Measurements from ENCODE around the gene GNRH2. TPM values are rescaled to one million over a fixed set of nuclear protein-coding genes. Genes with fewer than 3 reads are reported as not detected.

GNRH2 gene
- total RNA-seq, 4 donors from 2014 or later, result 2.3 TPM; not detected in 3

- no peaks in the 10 kb centered on the region for H3K36me3 ChIP-seq
- H3K27me3 ChIP-seq, result peaks cover 4 to 7% of the 10 kb centered on the region in 2 donors
- no peaks in the 10 kb centered on the region for H3K4me1 ChIP-seq
- no peak for DNase-seq
- H3K27ac ChIP-seq, result no peak overlapping the region
- intact Hi-C loops (cut with DNase I; ENCODE audit: low total_unique reads), result no loop called here
- H3K9me3 ChIP-seq, result no peaks in the 10 kb centered on the region
- TF ChIP-seq POLR2A (IDR thresholded peaks at IDR 0.05), result no peak
- no peak for TF ChIP-seq CTCF (IDR thresholded peaks at IDR 0.05)
- H3K4me3 ChIP-seq, result no peak overlapping the region
Observed at GRCh38 chr20:3085571-3086072, 42.2 kb downstream of the GNRH2 start.

- intact Hi-C loops (cut with DNase I; ENCODE audit: low total_unique reads), result no loop called here
- H3K4me3 ChIP-seq, result no peak overlapping the region
- no peak overlapping the region for H3K27ac ChIP-seq
- no peaks in the 10 kb centered on the region for H3K9me3 ChIP-seq
- TF ChIP-seq POLR2A (IDR thresholded peaks at IDR 0.05) (no peak), CTCF (IDR thresholded peaks at IDR 0.05) (no peak)
- H3K27me3 ChIP-seq, result peaks cover 3 to 5% of the 10 kb centered on the region in 2 donors
- H3K4me1 ChIP-seq, result peaks cover 0 to 5% of the 10 kb centered on the region in 2 donors
- no peak for DNase-seq
- no peaks in the 10 kb centered on the region for H3K36me3 ChIP-seq
Observed at GRCh38 chr20:3088031-3088430, 44.6 kb downstream of the GNRH2 start.

GRCh38 chr20:3090565-3090964 is 47.1 kb downstream of the GNRH2 start:
- Histone ChIP-seq H3K27me3 (no peaks in the 10 kb centered on the region), H3K36me3 (no peaks in the 10 kb centered on the region), H3K27ac (no peak overlapping the region), H3K9me3 (no peaks in the 10 kb centered on the region), H3K4me1 (peaks cover 0 to 8% of the 10 kb centered on the region in 2 donors), H3K4me3 (no peak overlapping the region)
- no peak for TF ChIP-seq CTCF (IDR thresholded peaks at IDR 0.05)
- TF ChIP-seq POLR2A (IDR thresholded peaks at IDR 0.05), result no peak
- intact Hi-C loops (cut with DNase I; ENCODE audit: low total_unique reads), result no loop called here
- no peak for DNase-seq

- DNase-seq, result no peak
- Histone ChIP-seq H3K4me1 (peaks cover 0 to 8% of the 10 kb centered on the region in 2 donors), H3K27ac (no peak overlapping the region), H3K9me3 (no peaks in the 10 kb centered on the region), H3K4me3 (no peak overlapping the region), H3K27me3 (no peaks in the 10 kb centered on the region), H3K36me3 (no peaks in the 10 kb centered on the region)
- intact Hi-C loops (cut with DNase I; ENCODE audit: low total_unique reads), result no loop called here
- TF ChIP-seq CTCF (IDR thresholded peaks at IDR 0.05) (no peak), POLR2A (IDR thresholded peaks at IDR 0.05) (no peak)
Observed at GRCh38 chr20:3092611-3093379, 49.4 kb downstream of the GNRH2 start.

GRCh38 chr20:3093861-3094361 is 50.5 kb downstream of the GNRH2 start:
- Histone ChIP-seq H3K4me1 (peaks cover 0 to 8% of the 10 kb centered on the region in 2 donors), H3K36me3 (no peaks in the 10 kb centered on the region), H3K4me3 (no peak overlapping the region), H3K27me3 (no peaks in the 10 kb centered on the region), H3K9me3 (no peaks in the 10 kb centered on the region), H3K27ac (no peak overlapping the region)
- intact Hi-C loops (cut with DNase I; ENCODE audit: low total_unique reads), result no loop called here
- TF ChIP-seq CTCF (IDR thresholded peaks at IDR 0.05) (no peak), POLR2A (IDR thresholded peaks at IDR 0.05) (no peak)
- no peak for DNase-seq
